Mesenchymal stem cell (in vitro differentiated cells and primary cell): ENCODE results near the gene AHCYL2.

Experiments used
- DNase-seq: peaks from one replicate; pipeline ENCODE4 v3.0.0-alpha.2; 2013
- H2AFZ ChIP-seq: one replicate; pipeline ENCODE4 v1.6.1; 2013; ENCODE audit warnings: low read depth, mild to moderate bottlenecking, control low read depth, inconsistent platforms, low read length, moderate library complexity
- H2AK5ac ChIP-seq: 2 replicates; pipeline ENCODE4 v1.6.1; 2013; ENCODE audit warnings: low read length, moderate library complexity, mild to moderate bottlenecking, inconsistent platforms; ENCODE audit not compliant: severe bottlenecking
- H2BK120ac ChIP-seq: one replicate; pipeline ENCODE4 v1.6.1; 2013; ENCODE audit warnings: low read depth, mild to moderate bottlenecking, inconsistent platforms, low read length, moderate library complexity
- H2BK12ac ChIP-seq, 2 experiments: one replicate each; pipeline ENCODE4 v1.6.1; 2013; ENCODE audit warnings: inconsistent platforms in 2 of 2, low read length in 2 of 2, mild to moderate bottlenecking in 2 of 2, moderate library complexity in 2 of 2, control low read depth in 1 of 2
- H2BK15ac ChIP-seq: one replicate; pipeline ENCODE4 v1.6.1; 2013; ENCODE audit warnings: mild to moderate bottlenecking, low read depth, inconsistent platforms; ENCODE audit not compliant: poor library complexity, severe bottlenecking
- H2BK5ac ChIP-seq: 2 replicates; pipeline ENCODE4 v1.6.1; 2013; ENCODE audit warnings: low read depth, mild to moderate bottlenecking, low read length, control low read depth, inconsistent platforms; ENCODE audit not compliant: poor library complexity, severe bottlenecking
- H3K14ac ChIP-seq, 2 experiments: one replicate each; pipeline ENCODE4 v1.6.1; 2013; ENCODE audit warnings: inconsistent platforms in 2 of 2, low read length in 2 of 2, control low read depth in 1 of 2, mild to moderate bottlenecking in 1 of 2, moderate library complexity in 1 of 2
- H3K18ac ChIP-seq, 2 experiments: one replicate each; pipeline ENCODE4 v1.6.1; 2013; ENCODE audit warnings: inconsistent platforms in 2 of 2, low read length in 2 of 2, control low read depth in 1 of 2, low read depth in 1 of 2, mild to moderate bottlenecking in 1 of 2
- H3K23ac ChIP-seq, 2 experiments: one replicate each; pipeline ENCODE4 v1.6.1; 2013; ENCODE audit warnings: inconsistent platforms in 2 of 2, low read length in 2 of 2, mild to moderate bottlenecking in 2 of 2, moderate library complexity in 2 of 2, control low read depth in 1 of 2
- H3K27ac ChIP-seq: 2 replicates; pipeline ENCODE4 v1.5.1; 2013; ENCODE audit warnings: mild to moderate bottlenecking, moderate library complexity, low read length, control low read depth, inconsistent platforms; ENCODE audit not compliant: poor library complexity, severe bottlenecking
- H3K27me3 ChIP-seq, 2 experiments: 2 replicates each; pipeline versions ENCODE4 v1.6.1 to v1.7.0; 2013; ENCODE audit warnings: low read length in 2 of 2, mild to moderate bottlenecking in 2 of 2, moderate library complexity in 2 of 2, control low read depth in 1 of 2, inconsistent platforms in 1 of 2; ENCODE audit not compliant: control insufficient read depth in 1 of 2, insufficient read depth in 1 of 2
- H3K36me3 ChIP-seq, 2 experiments: 2 replicates each; pipeline versions ENCODE4 v1.6.1 to v1.7.0; 2013; ENCODE audit warnings: low read length in 2 of 2, control low read depth in 1 of 2, inconsistent platforms in 1 of 2, low read depth in 1 of 2, mild to moderate bottlenecking in 1 of 2; ENCODE audit not compliant: insufficient read depth in 2 of 2, control insufficient read depth in 1 of 2
- H3K4ac ChIP-seq, 2 experiments: one replicate each; pipeline ENCODE4 v1.6.1; 2013; ENCODE audit warnings: inconsistent platforms in 2 of 2, low read length in 2 of 2, mild to moderate bottlenecking in 2 of 2, moderate library complexity in 2 of 2, control low read depth in 1 of 2, low read depth in 1 of 2
- H3K4me1 ChIP-seq: 2 replicates; pipeline ENCODE4 v1.6.1; 2013; ENCODE audit warnings: low read depth, low read length, control low read depth; ENCODE audit not compliant: control insufficient read depth, insufficient read depth
- H3K4me2 ChIP-seq: 2 replicates; pipeline ENCODE4 v1.6.1; 2013; ENCODE audit warnings: low read length, mild to moderate bottlenecking, inconsistent platforms; ENCODE audit not compliant: poor library complexity, severe bottlenecking
- H3K4me3 ChIP-seq, 2 experiments: 2 replicates each; pipeline versions ENCODE4 v1.5.1 to v1.7.0; 2013; ENCODE audit warnings: low read length in 2 of 2, mild to moderate bottlenecking in 2 of 2, control low read depth in 1 of 2, low read depth in 1 of 2; ENCODE audit not compliant: insufficient read depth in 1 of 2
- H3K79me1 ChIP-seq: replicated peaks from 2 replicates; pipeline ENCODE4 v1.6.1; 2013; ENCODE audit warnings: mild to moderate bottlenecking, control low read depth, low read length, inconsistent platforms; ENCODE audit not compliant: poor library complexity, severe bottlenecking
- H3K9ac ChIP-seq: 2 replicates; pipeline ENCODE4 v1.7.0; 2013; ENCODE audit warnings: mild to moderate bottlenecking, low read length, moderate library complexity
- H3K9me3 ChIP-seq: 2 replicates; pipeline ENCODE4 v1.7.0; 2013; ENCODE audit warnings: mild to moderate bottlenecking, low read length; ENCODE audit not compliant: control insufficient read depth
- H4K8ac ChIP-seq: one replicate; pipeline ENCODE4 v1.6.1; 2013; ENCODE audit warnings: inconsistent platforms, mild to moderate bottlenecking, low read length, moderate library complexity
- H4K91ac ChIP-seq: one replicate; pipeline ENCODE4 v1.6.1; 2013; ENCODE audit warnings: mild to moderate bottlenecking, low read length, inconsistent platforms
- WGBS: methylation state at CpG from one replicate; pipeline ENCODE4 v1.1.7; 2013; ENCODE audit warnings: mixed read lengths; 5-methylcytosine and 5-hydroxymethylcytosine counted together

Gene AHCYL2

GRCh38 chr7:129255800-129256199, 31.0 kb downstream of the AHCYL2 start:
- Histone ChIP-seq H3K9me3 (no peaks in the 10 kb centered on the region), H2BK15ac (no peak overlapping the region), H3K27ac (no peak overlapping the region), H4K91ac (no peak overlapping the region), H3K4ac (no peak overlapping the region), H3K27me3 (no peaks in the 10 kb centered on the region), H3K4me3 (no peak overlapping the region), H2AK5ac (no peak overlapping the region), H2BK120ac (no peak overlapping the region), H3K18ac (no peak overlapping the region), H3K4me2 (no peak overlapping the region), H3K14ac (no peak overlapping the region), H4K8ac (no peak overlapping the region), H2AFZ (no peak overlapping the region), H3K9ac (no peak overlapping the region), H2BK5ac (no peak overlapping the region), H3K4me1 (no peaks in the 10 kb centered on the region), H3K36me3 (no peaks in the 10 kb centered on the region), H3K23ac (no peak overlapping the region), H3K79me1 (peaks cover 10% of the 10 kb centered on the region), H2BK12ac (no peak overlapping the region)
- 95% methylated on average over 2 of the region's 4 CpGs for WGBS
- no peak for DNase-seq

- DNase-seq: no peak
- WGBS: no CpG with 5 or more reads among the region's 2 CpGs
Observed at GRCh38 chr7:129256221-129256620, 31.4 kb downstream of the AHCYL2 start.

GRCh38 chr7:129257168-129257567, 32.3 kb downstream of the AHCYL2 start:
- Histone ChIP-seq H3K4ac (no peak overlapping the region), H3K9ac (no peak overlapping the region), H3K4me2 (no peak overlapping the region)

More at GRCh38 chr7:129256221-129256620, 31.4 kb downstream of the AHCYL2 start:
- Histone ChIP-seq H2BK120ac (no peak overlapping the region), H3K4me3 (no peak overlapping the region), H3K27ac (no peak overlapping the region), H3K14ac (no peak overlapping the region), H3K9ac (no peak overlapping the region), H4K91ac (no peak overlapping the region), H3K18ac (no peak overlapping the region), H3K4me1 (no peaks in the 10 kb centered on the region), H3K79me1 (peaks cover 11% of the 10 kb centered on the region), H3K4ac (no peak overlapping the region), H3K27me3 (no peaks in the 10 kb centered on the region), H4K8ac (no peak overlapping the region), H3K23ac (no peak overlapping the region), H2AK5ac (no peak overlapping the region), H3K4me2 (no peak overlapping the region), H3K36me3 (no peaks in the 10 kb centered on the region), H3K9me3 (no peaks in the 10 kb centered on the region), H2BK12ac (no peak overlapping the region), H2AFZ (no peak overlapping the region), H2BK5ac (no peak overlapping the region), H2BK15ac (no peak overlapping the region)

GRCh38 chr7:129258649-129259389, 34.0 kb downstream of the AHCYL2 start:
- 39% methylated on average over 2 of the region's 4 CpGs for WGBS
- peak; percentile 19 for DNase-seq
- no peak overlapping the region for H4K91ac ChIP-seq

More at GRCh38 chr7:129257168-129257567, 32.3 kb downstream of the AHCYL2 start:
- H2BK120ac ChIP-seq: no peak overlapping the region
- H3K14ac ChIP-seq: no peak overlapping the region
- H3K36me3 ChIP-seq: no peaks in the 10 kb centered on the region
- H3K23ac ChIP-seq: no peak overlapping the region
- no peaks in the 10 kb centered on the region for H3K9me3 ChIP-seq
- H2AK5ac ChIP-seq: no peak overlapping the region
- H3K18ac ChIP-seq: no peak overlapping the region
- no peak overlapping the region for H2BK5ac ChIP-seq
- no peak overlapping the region for H4K8ac ChIP-seq
- H3K4me1 ChIP-seq: no peaks in the 10 kb centered on the region
- H2BK12ac ChIP-seq: no peak overlapping the region
- no peak overlapping the region for H3K27ac ChIP-seq
- H2BK15ac ChIP-seq: no peak overlapping the region
- H3K79me1 ChIP-seq: peaks cover 9% of the 10 kb centered on the region
- DNase-seq: no peak
- no peak overlapping the region for H3K4me3 ChIP-seq
- no peak overlapping the region for H4K91ac ChIP-seq
- H3K27me3 ChIP-seq: no peaks in the 10 kb centered on the region
- H2AFZ ChIP-seq: no peak overlapping the region

More at GRCh38 chr7:129258649-129259389, 34.0 kb downstream of the AHCYL2 start:
- peaks cover 11% of the 10 kb centered on the region for H3K79me1 ChIP-seq
- H3K27ac ChIP-seq: no peak overlapping the region
- no peak overlapping the region for H2BK120ac ChIP-seq
- no peak overlapping the region for H2BK15ac ChIP-seq
- H3K27me3 ChIP-seq: no peaks in the 10 kb centered on the region
- no peak overlapping the region for H3K23ac ChIP-seq
- no peak overlapping the region for H2AK5ac ChIP-seq
- no peak overlapping the region for H4K8ac ChIP-seq
- H3K4ac ChIP-seq: no peak overlapping the region
- peak overlapping the region; percentile 67 for H3K9ac ChIP-seq
- no peak overlapping the region for H2BK12ac ChIP-seq
- no peak overlapping the region for H3K4me3 ChIP-seq
- peaks cover 1% of the 10 kb centered on the region for H3K4me1 ChIP-seq
- H3K14ac ChIP-seq: no peak overlapping the region
- no peak overlapping the region for H2BK5ac ChIP-seq
- no peaks in the 10 kb centered on the region for H3K9me3 ChIP-seq
- H3K4me2 ChIP-seq: no peak overlapping the region
- H2AFZ ChIP-seq: no peak overlapping the region
- no peak overlapping the region for H3K18ac ChIP-seq
- no peaks in the 10 kb centered on the region for H3K36me3 ChIP-seq
